Choroid plexus epithelial cell (primary cell): ENCODE data around the gene GSTT4.

Experiments used
- DNase-seq: peaks from one replicate; pipeline ENCODE4 v3.0.0-alpha.2; 2010; ENCODE audit warnings: low read depth
- H3K4me3 ChIP-seq: 2 replicates; pipeline ENCODE4 v1.5.1; 2011; ENCODE audit warnings: low read depth, mild to moderate bottlenecking, control low read depth, low read length, moderate library complexity
- TF ChIP-seq, protein P1 (sequence below): conservative IDR thresholded peaks from 2 replicates; pipeline ENCODE4 v1.5.1; 2011; ENCODE audit warnings: low read depth, mild to moderate bottlenecking, control low read depth, inconsistent platforms, low read length, moderate library complexity

The GSTT4 gene

GRCh38 chr22:24010018-24010391 lies 4.8 kb upstream of the GSTT4 start:
- TF ChIP-seq, protein P1, sequence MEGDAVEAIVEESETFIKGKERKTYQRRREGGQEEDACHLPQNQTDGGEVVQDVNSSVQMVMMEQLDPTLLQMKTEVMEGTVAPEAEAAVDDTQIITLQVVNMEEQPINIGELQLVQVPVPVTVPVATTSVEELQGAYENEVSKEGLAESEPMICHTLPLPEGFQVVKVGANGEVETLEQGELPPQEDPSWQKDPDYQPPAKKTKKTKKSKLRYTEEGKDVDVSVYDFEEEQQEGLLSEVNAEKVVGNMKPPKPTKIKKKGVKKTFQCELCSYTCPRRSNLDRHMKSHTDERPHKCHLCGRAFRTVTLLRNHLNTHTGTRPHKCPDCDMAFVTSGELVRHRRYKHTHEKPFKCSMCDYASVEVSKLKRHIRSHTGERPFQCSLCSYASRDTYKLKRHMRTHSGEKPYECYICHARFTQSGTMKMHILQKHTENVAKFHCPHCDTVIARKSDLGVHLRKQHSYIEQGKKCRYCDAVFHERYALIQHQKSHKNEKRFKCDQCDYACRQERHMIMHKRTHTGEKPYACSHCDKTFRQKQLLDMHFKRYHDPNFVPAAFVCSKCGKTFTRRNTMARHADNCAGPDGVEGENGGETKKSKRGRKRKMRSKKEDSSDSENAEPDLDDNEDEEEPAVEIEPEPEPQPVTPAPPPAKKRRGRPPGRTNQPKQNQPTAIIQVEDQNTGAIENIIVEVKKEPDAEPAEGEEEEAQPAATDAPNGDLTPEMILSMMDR: no peak
- no peak overlapping the region for H3K4me3 ChIP-seq
- DNase-seq: no peak

DNA sequence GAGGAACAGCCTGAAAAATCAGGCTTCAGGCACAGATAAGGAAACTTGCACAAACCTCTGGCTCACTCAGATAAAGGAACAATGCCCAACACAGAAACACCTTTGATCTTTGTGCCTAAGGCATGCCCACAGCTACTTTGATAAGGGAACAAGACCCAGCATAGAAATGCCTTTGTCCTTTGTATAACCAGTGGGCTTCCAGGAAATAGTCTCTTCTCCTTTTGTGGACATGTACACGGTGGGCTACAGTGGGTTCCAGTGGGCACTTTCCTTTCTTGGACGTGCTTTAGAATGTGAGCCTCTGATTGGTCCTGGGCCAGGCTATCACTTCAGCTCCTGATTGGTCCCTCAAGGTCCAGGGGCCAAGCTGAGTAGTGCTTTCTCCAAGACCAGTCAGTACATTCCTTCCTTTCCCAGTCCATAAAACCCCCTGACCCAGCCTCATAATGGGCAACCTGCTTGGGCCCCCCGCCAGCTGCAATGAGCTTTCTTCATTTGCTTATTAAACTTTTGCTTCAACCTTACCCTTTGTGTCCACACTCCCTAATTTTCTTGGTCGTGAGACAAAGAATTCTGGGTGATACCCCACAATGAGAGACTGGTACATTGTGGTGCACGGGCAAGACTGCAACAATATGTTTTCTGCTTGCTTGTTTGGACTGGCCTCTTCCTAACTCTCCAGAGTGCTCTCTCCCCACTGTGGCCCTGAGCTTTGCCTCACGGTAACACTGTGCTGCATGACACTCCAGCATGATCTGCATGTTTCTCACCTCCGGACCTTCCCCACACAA lies 4.2 kb upstream of the GSTT4 start:
- H3K4me3 ChIP-seq: no peak overlapping the region
- TF ChIP-seq, protein P1: no peak
- no peak for DNase-seq

DNA sequence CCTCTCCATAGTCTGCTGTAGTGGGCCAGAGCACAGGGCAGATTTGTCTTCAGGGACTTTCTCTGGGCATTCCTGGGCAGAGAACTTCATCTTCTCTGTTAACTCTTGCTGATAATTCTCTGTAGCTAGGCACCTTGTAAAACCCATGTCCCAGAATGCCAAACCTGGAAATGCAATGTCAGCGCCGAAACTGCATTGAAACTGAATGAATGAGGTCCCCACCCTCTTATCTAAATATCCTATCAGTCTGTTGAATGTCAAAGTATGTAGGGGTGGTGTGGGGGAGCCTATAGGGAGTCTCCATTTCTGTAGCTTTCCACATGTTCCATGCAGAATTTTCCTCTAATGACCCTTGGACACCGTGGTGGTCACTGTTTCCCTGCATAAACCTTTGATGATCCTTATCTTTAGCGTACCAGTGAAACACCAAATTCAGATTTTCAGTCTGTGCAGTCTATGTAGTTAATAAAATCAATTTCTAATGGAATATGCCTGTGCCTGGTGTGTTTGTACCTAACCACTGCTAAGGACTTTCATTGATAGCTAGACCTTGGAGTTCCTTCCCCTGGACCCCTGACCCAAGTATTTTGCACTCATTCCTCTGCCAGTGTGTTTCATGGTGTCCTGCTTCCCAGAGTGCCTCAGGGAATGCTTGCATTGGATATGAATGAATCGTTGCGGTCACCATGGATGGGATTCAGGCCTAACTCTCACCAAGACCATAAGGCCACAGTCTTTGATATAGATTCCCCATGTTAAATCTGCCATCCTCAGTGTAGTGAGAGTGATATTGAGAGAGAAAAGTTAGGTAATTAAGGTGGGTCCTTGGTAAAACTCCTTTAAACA lies 3.4 kb upstream of the GSTT4 start:
- H3K4me3 ChIP-seq: no peak overlapping the region
- DNase-seq: no peak
- TF ChIP-seq, protein P1: no peak

DNA sequence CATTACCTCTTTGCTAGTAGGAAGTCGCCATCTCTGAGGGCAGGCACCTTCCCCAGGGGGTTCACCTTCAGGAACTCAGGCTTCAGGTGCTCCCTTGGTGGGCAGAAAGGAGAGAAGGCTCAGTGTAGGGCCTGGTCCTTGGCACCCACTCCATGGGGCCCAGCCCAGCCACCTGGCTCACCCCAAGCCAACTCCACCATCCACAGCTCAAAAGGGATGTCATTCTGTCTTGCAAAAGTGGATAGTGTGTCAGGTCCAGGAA lies 2.7 kb upstream of the GSTT4 start:
- H3K4me3 ChIP-seq: no peak overlapping the region
- DNase-seq: no peak
- TF ChIP-seq, protein P1: no peak

- no peak overlapping the region for H3K4me3 ChIP-seq
- no peak for DNase-seq
- TF ChIP-seq, protein P1: no peak
These were observed 2.2 kb upstream of the GSTT4 start for GRCh38 chr22:24007253-24008021.

DNA sequence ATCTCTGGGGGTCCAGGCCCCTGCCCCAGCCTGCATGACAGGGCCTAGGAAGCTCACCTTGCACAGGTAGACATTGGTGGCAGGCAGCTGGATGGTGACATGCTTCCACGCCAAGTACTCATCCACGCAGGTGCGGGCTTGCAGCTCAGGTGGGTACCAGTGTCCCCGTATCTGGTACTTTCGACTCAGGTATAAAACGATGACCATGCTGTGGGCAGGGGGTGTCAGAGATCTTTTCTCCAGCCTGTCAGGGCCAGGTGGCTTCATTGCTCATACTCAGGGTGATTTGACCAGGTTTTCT lies 1.6 kb upstream of the GSTT4 start:
- H3K4me3 ChIP-seq: no peak overlapping the region
- TF ChIP-seq, protein P1: no peak
- no peak for DNase-seq
